NCI-H1048 (cell line): Measurements from ENCODE around the gene VWA7.
A peak's percentile ranks its signal among the peaks of the same experiment; 100 is the strongest.
"Not testable (repeated sequence)": the region's sequence is repeated elsewhere in the genome, so short reads cannot be mapped to it uniquely, and the experiment has no call there.

Source experiments
- DNase-seq: peaks from one replicate; lab custom pipeline; 2025; lab: John Stamatoyannopoulos, UW

The VWA7 gene, protein sequence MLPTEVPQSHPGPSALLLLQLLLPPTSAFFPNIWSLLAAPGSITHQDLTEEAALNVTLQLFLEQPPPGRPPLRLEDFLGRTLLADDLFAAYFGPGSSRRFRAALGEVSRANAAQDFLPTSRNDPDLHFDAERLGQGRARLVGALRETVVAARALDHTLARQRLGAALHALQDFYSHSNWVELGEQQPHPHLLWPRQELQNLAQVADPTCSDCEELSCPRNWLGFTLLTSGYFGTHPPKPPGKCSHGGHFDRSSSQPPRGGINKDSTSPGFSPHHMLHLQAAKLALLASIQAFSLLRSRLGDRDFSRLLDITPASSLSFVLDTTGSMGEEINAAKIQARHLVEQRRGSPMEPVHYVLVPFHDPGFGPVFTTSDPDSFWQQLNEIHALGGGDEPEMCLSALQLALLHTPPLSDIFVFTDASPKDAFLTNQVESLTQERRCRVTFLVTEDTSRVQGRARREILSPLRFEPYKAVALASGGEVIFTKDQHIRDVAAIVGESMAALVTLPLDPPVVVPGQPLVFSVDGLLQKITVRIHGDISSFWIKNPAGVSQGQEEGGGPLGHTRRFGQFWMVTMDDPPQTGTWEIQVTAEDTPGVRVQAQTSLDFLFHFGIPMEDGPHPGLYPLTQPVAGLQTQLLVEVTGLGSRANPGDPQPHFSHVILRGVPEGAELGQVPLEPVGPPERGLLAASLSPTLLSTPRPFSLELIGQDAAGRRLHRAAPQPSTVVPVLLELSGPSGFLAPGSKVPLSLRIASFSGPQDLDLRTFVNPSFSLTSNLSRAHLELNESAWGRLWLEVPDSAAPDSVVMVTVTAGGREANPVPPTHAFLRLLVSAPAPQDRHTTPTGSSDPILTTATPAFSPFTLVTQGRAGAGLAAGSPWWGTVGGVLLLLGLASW

DNA sequence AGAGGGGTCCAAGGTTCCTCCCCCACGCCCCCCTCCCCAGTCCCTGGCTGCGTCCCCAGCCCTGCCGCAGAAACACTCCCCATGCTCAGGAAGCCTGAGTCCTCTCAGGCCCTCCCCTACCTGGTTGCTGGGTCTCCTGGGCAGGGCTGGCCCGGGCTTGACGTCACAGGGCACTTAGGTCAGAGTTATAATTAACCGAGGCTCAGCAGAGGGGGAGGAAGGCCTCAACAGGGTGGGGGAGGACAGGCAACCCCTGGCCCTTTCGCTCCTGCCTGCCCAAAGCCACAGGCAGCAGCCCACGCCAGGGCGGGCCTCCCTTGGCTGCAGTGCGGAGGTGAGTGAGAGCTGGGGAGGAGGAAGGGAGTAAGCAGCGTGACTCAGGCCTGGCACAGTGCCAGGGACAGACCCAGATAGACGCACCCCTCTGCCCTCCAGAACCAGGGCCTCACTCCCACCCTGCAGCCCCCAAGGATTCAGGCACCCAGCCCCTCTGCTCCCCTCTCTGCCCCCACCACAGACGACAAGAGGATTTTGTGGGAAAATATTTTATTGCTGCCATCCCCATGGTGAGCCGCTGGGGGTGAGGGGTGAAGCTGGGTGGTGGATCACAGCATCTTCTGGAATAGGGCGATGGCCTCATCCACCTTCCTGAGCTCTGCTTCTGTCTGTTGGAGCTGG, at the start of gene VWA7:
Gene VWA7 (minus strand): TSS at position 340 of the 678 bp plus-strand sequence. CDS start 549 bp downstream, outside the sequence.
- DNase-seq = no peak

GRCh38 chr6:31826793-31827285, 49.7 kb upstream of the VWA7 start:
- DNase-seq = peak; percentile 57

- DNase-seq = no peak
Measured at GRCh38 chr6:31825553-31825952, 48.4 kb upstream of the VWA7 start.

DNA sequence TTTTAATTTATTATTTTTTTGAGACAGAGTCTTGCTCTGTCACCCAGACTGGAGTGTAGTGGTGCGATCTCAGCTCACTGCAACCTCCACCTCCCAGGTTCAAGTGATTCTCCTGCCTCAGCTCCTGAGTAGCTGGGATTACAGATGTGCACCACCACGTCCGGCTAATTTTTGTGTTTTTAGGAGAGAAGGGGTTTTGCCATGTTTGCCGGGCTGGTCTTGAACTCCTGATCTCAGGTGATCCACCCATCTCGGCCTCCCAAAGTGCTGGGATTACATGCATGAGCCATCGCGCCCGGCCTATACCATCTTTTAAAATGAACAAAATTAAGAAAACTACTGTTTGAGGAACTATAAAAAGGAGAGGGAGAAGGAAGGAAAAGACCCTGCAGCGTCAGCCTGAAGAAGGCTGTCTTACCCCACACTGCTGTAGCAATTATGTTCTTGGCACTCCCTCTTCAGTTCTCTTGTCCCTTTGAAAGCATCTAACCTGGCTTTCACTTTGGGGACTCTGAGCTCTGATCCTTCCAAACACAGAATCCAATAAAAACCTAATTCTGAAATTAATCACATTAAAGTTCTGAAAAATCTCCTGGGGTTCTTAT, 46.6 kb upstream of the VWA7 start:
- DNase-seq = not testable (repeated sequence)

DNA sequence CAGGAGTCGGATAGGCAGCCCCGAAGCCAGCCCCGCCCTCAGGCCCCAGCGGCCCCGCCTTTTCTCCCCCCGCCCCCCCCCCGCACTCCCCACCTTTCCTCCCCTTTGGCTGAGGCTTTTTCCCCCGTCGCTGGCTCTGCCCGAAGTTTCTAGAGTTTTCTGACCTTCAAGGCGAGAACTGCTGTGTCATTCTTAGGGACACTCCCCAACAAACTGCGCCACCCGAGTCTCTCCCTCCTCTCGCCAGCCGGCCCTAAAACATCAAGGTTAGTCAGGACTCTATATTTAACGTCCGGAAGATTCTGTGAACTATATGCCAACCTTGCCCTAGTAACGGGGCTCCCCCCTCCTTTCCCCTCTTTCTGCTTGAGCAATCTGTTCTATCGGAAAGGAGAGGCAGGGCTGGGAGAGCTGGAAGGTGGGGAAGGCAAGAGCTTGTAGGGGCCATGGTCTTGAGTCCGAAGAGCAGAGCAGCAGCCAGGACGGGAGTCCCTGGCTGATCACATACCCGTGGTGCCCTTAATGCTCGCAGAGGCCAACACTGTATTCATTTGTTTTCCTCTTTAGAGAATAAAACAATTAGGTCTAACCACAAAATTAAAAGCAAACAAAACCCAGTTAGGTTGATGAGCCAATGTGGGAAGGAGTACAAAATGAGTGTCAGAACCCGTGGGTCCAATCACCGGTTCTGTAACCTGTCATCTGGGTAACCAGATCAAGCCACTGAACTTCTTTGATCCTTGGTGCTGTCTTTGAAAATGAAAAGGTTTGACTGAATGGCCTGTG, 45.1 kb upstream of the VWA7 start:
- no peak for DNase-seq

DNA sequence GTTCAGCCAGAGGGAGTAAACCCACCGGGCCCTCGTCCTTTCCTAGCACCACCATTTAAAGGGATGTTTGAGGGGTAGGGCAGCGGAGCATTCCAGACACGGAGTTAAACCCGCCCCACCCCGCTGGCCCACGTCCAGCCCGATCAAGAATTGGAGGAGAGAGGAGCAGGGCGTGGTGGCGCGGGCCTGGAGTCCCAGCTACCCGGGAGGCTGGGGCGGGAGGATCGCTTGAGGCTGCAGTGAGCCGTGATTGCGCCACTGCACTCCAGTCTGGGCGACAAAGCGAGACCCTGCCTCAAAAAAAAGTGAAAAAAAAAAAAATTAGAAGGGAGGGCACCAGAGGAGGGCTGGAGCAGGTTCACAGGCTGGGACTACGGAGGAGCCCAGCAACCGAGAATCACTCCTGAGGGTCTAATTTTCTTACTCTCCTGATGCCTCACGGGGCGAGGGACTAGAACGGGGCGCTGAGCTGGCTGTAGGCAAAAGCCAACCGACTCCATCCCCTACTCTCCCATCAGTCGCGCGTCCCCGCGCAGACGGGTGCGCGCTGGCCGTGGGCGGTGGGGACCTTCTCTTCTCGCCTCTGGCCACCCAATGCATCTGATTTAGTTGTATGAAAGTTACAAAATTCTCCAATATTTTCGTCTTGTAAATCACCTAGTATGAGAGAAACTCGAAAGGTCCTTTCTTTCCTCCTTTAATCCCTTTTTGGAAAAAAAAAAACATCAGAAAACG, 44.3 kb upstream of the VWA7 start:
- no peak for DNase-seq

DNA sequence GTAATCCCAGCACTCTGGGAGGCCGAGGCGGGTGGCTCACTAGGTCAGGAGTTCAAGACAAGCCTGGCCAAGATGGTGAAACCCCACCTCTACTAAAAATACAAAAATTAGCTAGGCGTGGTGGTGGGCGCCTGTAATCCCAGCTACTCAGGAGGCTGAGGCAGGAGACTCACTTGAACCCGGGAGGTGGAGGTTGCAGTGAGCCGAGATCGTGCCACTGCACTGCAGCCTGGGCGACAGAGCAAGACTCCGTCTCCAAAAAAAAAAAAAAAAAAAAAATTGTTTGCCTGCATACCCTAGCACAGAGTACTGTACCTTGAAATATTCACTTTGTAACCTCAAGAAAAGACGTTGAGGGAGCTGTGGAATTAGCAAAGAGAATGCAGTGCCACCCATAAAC, 43.3 kb upstream of the VWA7 start:
- DNase-seq = not testable (repeated sequence)

DNA sequence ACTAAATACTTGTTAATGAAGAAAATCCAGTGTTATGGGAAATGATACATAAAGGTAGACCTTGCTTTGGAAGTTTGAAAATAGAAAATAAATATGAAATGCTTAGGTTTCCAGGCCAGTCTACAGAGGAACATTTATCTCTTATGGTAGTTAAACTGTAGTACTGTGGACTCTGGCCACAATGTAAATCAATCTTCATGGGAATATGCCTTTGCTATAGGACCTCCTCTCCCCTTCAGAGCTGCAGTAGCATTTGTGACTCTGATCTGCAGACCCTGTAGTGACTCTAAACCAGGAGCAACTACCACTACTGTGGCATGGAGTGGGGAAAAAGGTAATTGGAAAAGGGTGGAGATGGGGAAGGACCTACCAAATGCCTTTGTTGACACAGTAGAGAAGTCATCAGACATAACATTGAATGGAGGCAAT, 42.8 kb upstream of the VWA7 start:
- no peak for DNase-seq

GRCh38 chr6:31817929-31818511, 40.9 kb upstream of the VWA7 start:
- DNase-seq = not testable (repeated sequence)

DNA sequence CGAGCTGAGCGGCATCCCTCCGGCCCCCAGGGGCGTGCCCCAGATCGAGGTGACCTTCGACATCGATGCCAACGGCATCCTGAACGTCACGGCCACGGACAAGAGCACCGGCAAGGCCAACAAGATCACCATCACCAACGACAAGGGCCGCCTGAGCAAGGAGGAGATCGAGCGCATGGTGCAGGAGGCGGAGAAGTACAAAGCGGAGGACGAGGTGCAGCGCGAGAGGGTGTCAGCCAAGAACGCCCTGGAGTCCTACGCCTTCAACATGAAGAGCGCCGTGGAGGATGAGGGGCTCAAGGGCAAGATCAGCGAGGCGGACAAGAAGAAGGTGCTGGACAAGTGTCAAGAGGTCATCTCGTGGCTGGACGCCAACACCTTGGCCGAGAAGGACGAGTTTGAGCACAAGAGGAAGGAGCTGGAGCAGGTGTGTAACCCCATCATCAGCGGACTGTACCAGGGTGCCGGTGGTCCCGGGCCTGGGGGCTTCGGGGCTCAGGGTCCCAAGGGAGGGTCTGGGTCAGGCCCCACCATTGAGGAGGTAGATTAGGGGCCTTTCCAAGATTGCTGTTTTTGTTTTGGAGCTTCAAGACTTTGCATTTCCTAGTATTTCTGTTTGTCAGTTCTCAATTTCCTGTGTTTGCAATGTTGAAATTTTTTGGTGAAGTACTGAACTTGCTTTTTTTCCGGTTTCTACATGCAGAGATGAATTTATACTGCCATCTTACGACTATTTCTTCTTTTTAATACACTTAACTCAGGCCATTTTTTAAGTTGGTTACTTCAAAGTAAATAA, 40.2 kb upstream of the VWA7 start:
- not testable (repeated sequence) for DNase-seq

DNA sequence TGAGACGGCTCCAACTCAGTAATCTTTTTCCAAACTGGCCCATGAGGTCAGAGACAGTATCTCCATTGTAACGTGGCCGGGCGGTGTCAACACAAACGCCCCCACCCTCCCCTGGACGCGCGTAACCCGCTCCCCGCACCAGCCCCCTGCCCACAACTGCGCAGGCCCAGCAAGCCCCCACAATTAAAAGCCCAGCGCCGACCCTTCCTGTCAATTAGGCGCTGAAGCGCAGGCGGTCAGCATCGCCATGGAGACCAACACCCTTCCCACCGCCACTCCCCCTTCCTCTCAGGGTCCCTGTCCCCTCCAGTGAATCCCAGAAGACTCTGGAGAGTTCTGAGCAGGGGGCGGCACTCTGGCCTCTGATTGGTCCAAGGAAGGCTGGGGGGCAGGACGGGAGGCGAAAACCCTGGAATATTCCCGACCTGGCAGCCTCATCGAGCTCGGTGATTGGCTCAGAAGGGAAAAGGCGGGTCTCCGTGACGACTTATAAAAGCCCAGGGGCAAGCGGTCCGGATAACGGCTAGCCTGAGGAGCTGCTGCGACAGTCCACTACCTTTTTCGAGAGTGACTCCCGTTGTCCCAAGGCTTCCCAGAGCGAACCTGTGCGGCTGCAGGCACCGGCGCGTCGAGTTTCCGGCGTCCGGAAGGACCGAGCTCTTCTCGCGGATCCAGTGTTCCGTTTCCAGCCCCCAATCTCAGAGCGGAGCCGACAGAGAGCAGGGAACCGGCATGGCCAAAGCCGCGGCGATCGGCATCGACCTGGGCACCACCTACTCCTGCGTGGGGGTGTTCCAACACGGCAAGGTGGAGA, 38.1 kb upstream of the VWA7 start, which contains the start of the genes HSPA1A and HSPA1L:
Gene HSPA1A (plus strand): TSS at position 519 of the 814 bp plus-strand sequence. CDS start 214 bp downstream, at position 733.
Gene HSPA1L (minus strand): TSS at position 259 of the 814 bp plus-strand sequence. CDS start 3,311 bp downstream, outside the sequence.
- no peak for DNase-seq

DNA sequence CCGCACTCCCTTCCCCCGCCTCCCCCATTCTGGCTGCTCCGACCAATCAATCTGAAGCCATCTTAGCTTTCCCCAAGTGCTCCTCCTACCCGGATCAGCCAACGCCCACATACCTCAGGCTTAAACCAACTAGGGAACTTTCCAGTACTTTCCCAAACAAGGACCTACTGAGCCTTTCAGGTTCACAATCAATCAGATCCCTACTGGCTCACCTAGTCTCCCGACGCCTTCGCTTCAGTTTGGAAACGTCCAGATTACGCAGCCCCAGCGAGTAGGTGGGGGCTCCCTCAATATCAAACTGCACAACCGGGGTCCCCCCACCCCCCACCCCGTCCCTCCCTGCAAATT, 37.5 kb upstream of the VWA7 start:
- DNase-seq = no peak

DNA sequence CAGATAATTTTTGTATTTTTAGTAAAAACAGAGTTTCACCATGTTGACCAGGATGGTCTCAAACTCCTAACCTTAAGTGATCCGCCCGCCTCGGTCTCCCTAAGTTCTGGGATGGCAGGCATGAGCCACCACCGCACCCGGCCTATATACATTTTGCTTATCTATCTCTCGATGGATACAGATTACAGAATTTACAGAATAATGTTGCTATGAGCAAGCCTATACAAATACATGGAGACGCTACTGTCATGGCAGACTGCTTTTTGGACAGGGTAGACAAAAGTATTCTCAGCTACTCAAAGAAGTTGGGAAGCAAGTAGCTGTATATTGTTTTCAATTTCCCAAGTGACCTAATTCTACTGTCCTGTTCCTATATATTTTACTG, 36.3 kb upstream of the VWA7 start:
- no peak for DNase-seq

- no peak for DNase-seq
Measured at GRCh38 chr6:31811645-31812044, 34.5 kb upstream of the VWA7 start.

- DNase-seq = not testable (repeated sequence)
Measured at GRCh38 chr6:31808599-31808998, 31.5 kb upstream of the VWA7 start.

DNA sequence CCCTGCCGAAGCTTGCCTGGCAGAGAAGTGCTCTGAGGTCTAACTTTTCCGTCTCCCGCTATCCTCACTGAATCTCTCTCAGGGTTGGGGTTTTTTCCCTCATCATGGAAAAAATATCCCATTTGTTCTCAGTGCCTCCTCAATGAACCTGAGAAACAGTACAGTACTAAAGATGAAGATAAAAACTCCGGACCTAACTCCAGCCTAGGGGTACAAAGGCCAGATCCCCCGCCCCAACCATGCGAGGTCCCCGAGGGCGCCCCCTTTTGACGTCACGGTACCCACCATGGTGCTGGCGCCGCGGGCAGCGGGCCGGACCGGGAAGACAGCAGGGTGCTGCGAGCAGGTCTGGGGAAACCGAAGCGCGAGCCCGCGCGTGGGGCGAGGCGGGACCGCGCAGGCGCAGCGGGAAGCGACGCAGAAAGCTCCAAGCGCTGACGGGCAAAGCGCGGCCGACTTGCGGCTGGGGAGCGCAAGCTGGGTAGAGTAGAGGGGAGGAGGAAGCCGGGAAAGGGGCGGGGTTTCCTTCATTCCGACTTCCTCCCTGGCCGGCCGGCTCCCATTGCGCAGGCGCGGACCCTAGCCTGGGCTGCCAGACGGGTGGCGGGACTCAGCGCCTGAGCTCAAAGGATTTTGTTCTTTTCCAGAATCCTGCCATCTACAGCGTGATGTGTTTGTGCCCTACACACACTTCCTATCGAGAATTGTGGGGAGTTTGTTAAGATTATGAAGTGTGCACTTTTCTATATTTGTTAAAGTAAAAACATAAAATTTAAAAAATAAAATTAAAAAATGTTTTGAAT, 29.5 kb upstream of the VWA7 start, which contains the start of gene LSM2:
Gene LSM2 (minus strand): TSS at position 497 of the 803 bp plus-strand sequence. CDS start 209 bp downstream, at position 288.
- DNase-seq = peak; percentile 91

- no peak for DNase-seq
Measured at GRCh38 chr6:31805939-31806469, 28.9 kb upstream of the VWA7 start.
